H9 (cell line): ENCODE data around the gene CYP4V2. TPM values are rescaled to one million over a fixed set of nuclear protein-coding genes. Genes with fewer than 3 reads are reported as not detected.

Experiments
- DNase-seq: peaks from one replicate; pipeline ENCODE4 v3.0.0-alpha.2; 2017
- H2AFZ ChIP-seq: one replicate; pipeline ENCODE4 v1.6.1; 2013; ENCODE audit warnings: mild to moderate bottlenecking, low read length, control low read depth, moderate library complexity
- H2AK5ac ChIP-seq: 2 replicates; pipeline ENCODE4 v1.6.1; 2013; ENCODE audit warnings: low read length, control low read depth, mixed read lengths; ENCODE audit not compliant: insufficient read length
- H2BK120ac ChIP-seq: one replicate; pipeline ENCODE4 v1.6.1; 2013; ENCODE audit warnings: low read depth, mild to moderate bottlenecking, low read length, control low read depth, inconsistent platforms; ENCODE audit not compliant: poor library complexity, severe bottlenecking
- H2BK12ac ChIP-seq: 2 replicates; pipeline ENCODE4 v1.6.1; 2013; ENCODE audit warnings: low read length, control low read depth, mixed read lengths, low read depth; ENCODE audit not compliant: insufficient read length
- H2BK15ac ChIP-seq: 2 replicates; pipeline ENCODE4 v1.6.1; 2013; ENCODE audit warnings: low read depth, low read length, control low read depth
- H2BK20ac ChIP-seq: one replicate; pipeline ENCODE4 v1.6.1; 2013; ENCODE audit warnings: low read depth, mild to moderate bottlenecking, low read length, control low read depth, inconsistent platforms; ENCODE audit not compliant: poor library complexity, severe bottlenecking
- H2BK5ac ChIP-seq: 2 replicates; pipeline ENCODE4 v1.6.1; 2013; ENCODE audit warnings: low read length, control low read depth, mixed read lengths; ENCODE audit not compliant: insufficient read length
- H3K14ac ChIP-seq: 2 replicates; pipeline ENCODE4 v1.6.1; 2013; ENCODE audit warnings: low read length, control low read depth; ENCODE audit not compliant: insufficient read depth
- H3K18ac ChIP-seq: 2 replicates; pipeline ENCODE4 v1.6.1; 2013; ENCODE audit warnings: low read depth, mild to moderate bottlenecking, mixed read lengths, low read length, control low read depth; ENCODE audit not compliant: insufficient read length
- H3K23ac ChIP-seq: 2 replicates; pipeline ENCODE4 v1.6.1; 2013; ENCODE audit warnings: low read length, control low read depth, mixed read lengths, low read depth; ENCODE audit not compliant: insufficient read length
- H3K23me2 ChIP-seq: 2 replicates; pipeline ENCODE4 v1.6.1; 2013; ENCODE audit warnings: low read depth, mild to moderate bottlenecking, mixed read lengths, low read length, control low read depth; ENCODE audit not compliant: insufficient read length, poor library complexity, severe bottlenecking
- H3K27ac ChIP-seq: 2 replicates; pipeline ENCODE4 v1.5.1; 2013; ENCODE audit warnings: low read length, control low read depth, mixed read lengths, low read depth; ENCODE audit not compliant: insufficient read length
- H3K27me3 ChIP-seq: 2 replicates; pipeline ENCODE4 v1.6.1; 2013; ENCODE audit warnings: low read length, control low read depth, inconsistent platforms; ENCODE audit not compliant: insufficient read depth
- H3K4ac ChIP-seq: 2 replicates; pipeline ENCODE4 v1.6.1; 2013; ENCODE audit warnings: low read depth, mild to moderate bottlenecking, control low read depth, inconsistent platforms, low read length, moderate library complexity
- H3K4me1 ChIP-seq: 2 replicates; pipeline ENCODE4 v1.6.1; 2013; ENCODE audit warnings: low read length, control low read depth, inconsistent platforms; ENCODE audit not compliant: insufficient read depth
- H3K4me2 ChIP-seq: 2 replicates; pipeline ENCODE4 v1.6.1; 2013; ENCODE audit warnings: low read length, control low read depth, mixed read lengths; ENCODE audit not compliant: insufficient read length, insufficient read depth
- H3K56ac ChIP-seq: 2 replicates; pipeline ENCODE4 v1.6.1; 2013; ENCODE audit warnings: low read depth, mild to moderate bottlenecking, mixed read lengths, low read length, control low read depth; ENCODE audit not compliant: insufficient read length
- H3K79me1 ChIP-seq: 2 replicates; pipeline ENCODE4 v1.6.1; 2013; ENCODE audit warnings: low read depth, mild to moderate bottlenecking, moderate library complexity, low read length, control low read depth, inconsistent platforms; ENCODE audit not compliant: insufficient read depth, poor library complexity, severe bottlenecking
- H3K79me2 ChIP-seq: 2 replicates; pipeline ENCODE4 v1.6.1; 2013; ENCODE audit warnings: low read length, control low read depth, inconsistent platforms; ENCODE audit not compliant: insufficient read depth
- H3K9ac ChIP-seq: 2 replicates; pipeline ENCODE4 v1.6.1; 2013; ENCODE audit warnings: low read length, control low read depth, mixed read lengths; ENCODE audit not compliant: insufficient read length; ENCODE audit errors: extremely low read depth
- H3K9me3 ChIP-seq: one replicate; pipeline ENCODE4 v1.6.1; 2013; ENCODE audit warnings: low read depth, low read length, inconsistent platforms; ENCODE audit not compliant: control insufficient read depth
- H3T11ph ChIP-seq: one replicate; pipeline ENCODE4 v1.6.1; 2013; ENCODE audit warnings: mild to moderate bottlenecking, low read length, control low read depth, inconsistent platforms
- H4K20me1 ChIP-seq: one replicate; pipeline ENCODE4 v1.6.1; 2013; ENCODE audit not compliant: control insufficient read depth, insufficient read length, insufficient read depth
- H4K5ac ChIP-seq: 2 replicates; pipeline ENCODE4 v1.6.1; 2013; ENCODE audit warnings: low read depth, mild to moderate bottlenecking, mixed read lengths, low read length, control low read depth; ENCODE audit not compliant: insufficient read length
- H4K8ac ChIP-seq: replicated peaks from 2 replicates; pipeline ENCODE4 v1.6.1; 2013; ENCODE audit warnings: low read length, control low read depth, mixed read lengths, low read depth; ENCODE audit not compliant: insufficient read length
- H4K91ac ChIP-seq: 2 replicates; pipeline ENCODE4 v1.6.1; 2013; ENCODE audit warnings: low read depth, mild to moderate bottlenecking, moderate library complexity, mixed read lengths, low read length, control low read depth; ENCODE audit not compliant: insufficient read length
- H3K27ac Mint-ChIP-seq, 3 experiments: 2 replicates in 2 of 3; 3 replicates in 1 of 3; pipeline ENCODE4 v1.8.0; 2020 to 2021; ENCODE audit warnings: mixed read lengths in 3 of 3, mild to moderate bottlenecking in 1 of 3, moderate library complexity in 1 of 3
- H3K27me3 Mint-ChIP-seq: 2 replicates; pipeline ENCODE4 v1.8.0; 2021; ENCODE audit warnings: low read depth, mild to moderate bottlenecking, moderate library complexity, mixed read lengths
- H3K36me3 Mint-ChIP-seq, 3 experiments: 2 replicates in 2 of 3; 3 replicates in 1 of 3; pipeline ENCODE4 v1.8.0; 2020 to 2021; ENCODE audit warnings: low read depth in 3 of 3, mixed read lengths in 3 of 3; ENCODE audit not compliant: insufficient read depth in 1 of 3
- H3K4me1 Mint-ChIP-seq, 2 experiments: 2 replicates each; pipeline ENCODE4 v1.8.0; 2020; ENCODE audit warnings: mixed read lengths in 2 of 2
- H3K4me3 Mint-ChIP-seq, 2 experiments: 2 replicates in 1 of 2; 3 replicates in 1 of 2; pipeline ENCODE4 v1.8.0; 2020 to 2021; ENCODE audit warnings: mild to moderate bottlenecking in 2 of 2, mixed read lengths in 2 of 2, moderate library complexity in 1 of 2
- H3K9me3 Mint-ChIP-seq, 2 experiments: 2 replicates in 1 of 2; 3 replicates in 1 of 2; pipeline ENCODE4 v1.8.0; 2020; ENCODE audit warnings: mild to moderate bottlenecking in 2 of 2, mixed read lengths in 2 of 2, moderate library complexity in 1 of 2
- CTCF ChIP-seq: fragments of 200-600 bp; sonication (generic); conservative IDR thresholded peaks from 3 replicates; pipeline ENCODE4 v1.8.0; 2021; ENCODE audit warnings: antibody characterized with exemption, mild to moderate bottlenecking
- WGBS: extraction: QIAGEN DNeasy Blood & Tissue Kit; methylation state at CpG from one replicate; pipeline ENCODE4 v1.1.7; 2013; ENCODE audit warnings: missing lambda C conversion rate, low lambda C conversion rate, mixed read lengths; ENCODE audit not compliant: insufficient read length; ENCODE audit errors: extremely low coverage; 5-methylcytosine and 5-hydroxymethylcytosine counted together
- total RNA-seq: library from RNA; stranded (reverse); gene quantifications from 2 replicates; pipeline ENCODE4 v1.2.1, GENCODE V29; 2021

Gene CYP4V2
- total RNA-seq, 1 experiment from 2014 or later: 1.0 TPM

GRCh38 chr4:186258216-186258811 is 66.9 kb downstream of the CYP4V2 start:
- no peak overlapping the region for H3K23ac ChIP-seq
- H2BK20ac ChIP-seq: no peak overlapping the region
- Mint-ChIP-seq H3K27me3 (no peaks in the 10 kb centered on the region), H3K4me1 (peaks cover 8 to 24% of the 10 kb centered on the region in 2 experiments), H3K9me3 (peaks cover 7 to 11% of the 10 kb centered on the region in 2 experiments; a peak in 3 of 5 replicates), H3K36me3 (peaks cover 22 to 46% (median 31%) of the 10 kb centered on the region in 3 experiments), H3K4me3 (no peak overlapping the region), H3K27ac (no peak overlapping the region)
- H3K79me1 ChIP-seq: no peaks in the 10 kb centered on the region
- H3T11ph ChIP-seq: no peak overlapping the region
- no peak overlapping the region for H4K5ac ChIP-seq
- no peak overlapping the region for H3K56ac ChIP-seq
- no peaks in the 10 kb centered on the region for H3K9me3 ChIP-seq
- H3K4me2 ChIP-seq: no peak overlapping the region
- DNase-seq: no peak
- H3K18ac ChIP-seq: no peak overlapping the region
- WGBS: no CpG with 5 or more reads among the region's 12 CpGs
- H3K27ac ChIP-seq: no peak overlapping the region
- H3K4ac ChIP-seq: no peak overlapping the region
- H2AK5ac ChIP-seq: no peak overlapping the region
- no peaks in the 10 kb centered on the region for H3K23me2 ChIP-seq
- H3K79me2 ChIP-seq: no peaks in the 10 kb centered on the region
- H3K4me1 ChIP-seq: peaks cover 6% of the 10 kb centered on the region; the same call in 1 of the 2 replicates
- H4K91ac ChIP-seq: no peak overlapping the region
- no peak overlapping the region for H2BK5ac ChIP-seq
- no peak overlapping the region for H3K14ac ChIP-seq
- TF ChIP-seq CTCF: no peak
- H2BK120ac ChIP-seq: no peak overlapping the region
- H2BK12ac ChIP-seq: no peak overlapping the region
- no peaks in the 10 kb centered on the region for H4K20me1 ChIP-seq
- H2BK15ac ChIP-seq: no peak overlapping the region
- H2AFZ ChIP-seq: no peak overlapping the region
- no peak overlapping the region for H3K9ac ChIP-seq
- no peak overlapping the region for H4K8ac ChIP-seq
- no peaks in the 10 kb centered on the region for H3K27me3 ChIP-seq
